GM21381 (cell line): ENCODE data around the gene MEI1.

Experiments used
- ATAC-seq: cut with Tn5 transposase; IDR thresholded peaks from one replicate; pipeline ENCODE4 v1.9.1; 2021; ENCODE audit warnings: mild to moderate bottlenecking, moderate library complexity; ENCODE audit not compliant: unreplicated experiment

The MEI1 gene

GRCh38 chr22:41779929-41780505 is 80.7 kb downstream of the MEI1 start:
- no peak for ATAC-seq

DNA sequence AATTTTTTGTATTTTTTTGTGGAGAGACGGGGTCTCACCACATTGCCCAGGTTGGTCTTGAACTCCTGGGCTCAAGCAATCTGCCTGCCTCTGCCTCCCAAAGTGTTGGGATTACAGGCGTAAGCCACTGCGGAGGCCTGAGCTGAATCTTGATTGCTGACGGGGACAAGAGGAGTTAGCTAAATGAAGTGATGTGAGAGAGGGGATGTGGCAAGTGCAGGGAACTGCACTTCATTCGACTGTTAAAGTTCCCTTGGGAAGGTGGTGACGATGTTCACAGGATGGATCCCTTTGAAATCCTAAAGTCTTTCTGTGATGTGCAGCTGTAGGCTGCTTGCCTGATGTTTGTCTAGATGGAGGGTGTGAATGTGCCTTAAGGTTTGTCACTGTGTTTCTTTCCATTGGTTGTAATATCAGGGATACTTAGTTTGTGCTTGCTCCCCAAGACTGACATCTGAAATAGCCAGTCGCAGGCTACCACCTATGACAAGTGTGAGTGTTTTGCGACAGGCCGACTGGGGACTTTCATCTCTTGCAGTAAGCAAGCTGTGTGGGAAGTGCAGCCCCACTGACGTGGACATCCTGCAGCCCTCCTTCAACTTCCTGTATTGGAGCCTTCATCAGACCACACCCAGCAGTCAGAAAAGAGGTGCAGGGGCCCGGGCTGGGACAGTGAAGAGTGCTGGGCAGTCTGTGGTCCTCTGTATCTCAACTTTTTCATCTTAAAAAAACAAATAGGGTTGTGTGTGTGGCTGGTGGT is 81.6 kb downstream of the MEI1 start:
- ATAC-seq: peak; percentile 88

GRCh38 chr22:41781507-41781906 is 82.2 kb downstream of the MEI1 start:
- ATAC-seq: peak; percentile 13

DNA sequence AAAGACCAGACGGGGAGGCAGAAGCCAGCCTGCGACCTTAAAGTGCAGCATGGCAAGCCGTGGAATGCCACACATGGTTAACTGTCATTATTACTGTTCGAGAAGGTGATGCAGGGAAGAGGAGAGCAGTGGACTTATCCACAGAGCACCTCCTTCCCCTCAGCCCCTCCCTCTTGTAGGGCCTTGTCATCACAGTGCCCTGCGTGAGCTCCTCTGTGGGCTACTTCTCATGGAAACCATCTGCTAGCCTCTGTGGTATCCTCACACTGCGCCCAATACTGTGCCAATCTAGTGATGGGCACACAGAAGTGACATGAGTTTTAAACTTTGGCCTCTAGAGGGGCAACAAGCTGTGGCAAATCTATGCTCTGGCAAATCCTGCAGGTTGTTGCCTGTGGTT is 83.0 kb downstream of the MEI1 start:
- no peak for ATAC-seq

DNA sequence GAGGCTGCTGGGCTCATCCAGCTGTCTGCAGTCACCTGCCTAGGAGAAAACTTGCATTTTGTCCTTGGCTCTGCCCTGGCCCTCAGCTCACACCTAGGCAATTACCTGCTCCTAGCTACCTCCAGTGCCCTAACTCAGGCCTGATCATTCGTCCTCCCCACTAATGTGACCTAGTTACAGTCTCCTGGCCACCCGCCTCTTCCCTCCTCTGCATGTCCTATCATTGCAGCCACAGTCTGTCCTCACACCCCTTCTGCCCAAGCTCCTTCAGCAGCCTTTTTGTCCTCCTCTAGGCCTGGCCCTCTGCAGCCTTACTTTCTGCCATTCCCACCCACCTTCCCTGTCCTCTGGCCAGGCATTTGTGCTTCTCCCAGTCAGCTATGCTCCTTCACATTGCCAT is 83.4 kb downstream of the MEI1 start:
- ATAC-seq: no peak

DNA sequence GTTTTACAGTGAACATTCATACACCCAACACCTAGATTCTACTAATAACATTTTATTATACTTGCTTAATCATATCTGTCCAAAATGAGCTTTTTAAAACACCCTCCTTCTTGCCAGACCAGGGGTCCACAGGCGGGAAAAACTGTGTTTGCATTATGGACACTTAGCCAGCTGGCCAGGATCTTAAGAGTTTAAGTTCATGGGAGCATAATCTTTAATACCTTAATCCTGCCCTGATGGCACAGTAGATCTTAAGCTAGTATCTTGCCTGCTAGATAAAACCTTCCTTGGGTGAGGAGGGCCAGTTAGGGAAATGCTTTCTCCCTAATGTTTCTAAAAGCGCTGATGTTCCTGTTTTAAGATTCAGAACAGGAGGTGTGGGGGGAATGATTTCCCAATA is 88.0 kb downstream of the MEI1 start:
- ATAC-seq: no peak

- ATAC-seq: no peak
Measured at GRCh38 chr22:41793871-41794270, 94.6 kb downstream of the MEI1 start.

DNA sequence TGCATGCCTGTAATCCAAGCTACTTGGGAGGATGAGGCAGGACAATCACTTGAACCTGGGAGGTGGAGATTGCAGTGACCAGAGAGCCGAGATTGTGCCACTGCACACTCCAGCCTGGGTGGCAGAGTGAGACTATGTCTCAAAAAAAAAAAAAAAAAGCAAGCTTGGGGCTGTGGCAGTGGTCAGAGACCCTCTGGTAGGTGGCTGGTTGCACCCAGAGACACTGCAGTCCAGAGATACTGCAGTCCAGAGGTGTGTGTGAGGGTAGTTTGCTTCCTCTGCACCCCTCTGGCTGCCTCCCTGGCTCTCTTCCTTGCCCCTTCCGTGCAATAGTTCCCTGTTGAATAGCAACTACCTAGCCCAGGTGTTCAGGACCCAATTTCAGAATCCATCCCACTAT is 99.4 kb downstream of the MEI1 start:
- ATAC-seq: no peak

DNA sequence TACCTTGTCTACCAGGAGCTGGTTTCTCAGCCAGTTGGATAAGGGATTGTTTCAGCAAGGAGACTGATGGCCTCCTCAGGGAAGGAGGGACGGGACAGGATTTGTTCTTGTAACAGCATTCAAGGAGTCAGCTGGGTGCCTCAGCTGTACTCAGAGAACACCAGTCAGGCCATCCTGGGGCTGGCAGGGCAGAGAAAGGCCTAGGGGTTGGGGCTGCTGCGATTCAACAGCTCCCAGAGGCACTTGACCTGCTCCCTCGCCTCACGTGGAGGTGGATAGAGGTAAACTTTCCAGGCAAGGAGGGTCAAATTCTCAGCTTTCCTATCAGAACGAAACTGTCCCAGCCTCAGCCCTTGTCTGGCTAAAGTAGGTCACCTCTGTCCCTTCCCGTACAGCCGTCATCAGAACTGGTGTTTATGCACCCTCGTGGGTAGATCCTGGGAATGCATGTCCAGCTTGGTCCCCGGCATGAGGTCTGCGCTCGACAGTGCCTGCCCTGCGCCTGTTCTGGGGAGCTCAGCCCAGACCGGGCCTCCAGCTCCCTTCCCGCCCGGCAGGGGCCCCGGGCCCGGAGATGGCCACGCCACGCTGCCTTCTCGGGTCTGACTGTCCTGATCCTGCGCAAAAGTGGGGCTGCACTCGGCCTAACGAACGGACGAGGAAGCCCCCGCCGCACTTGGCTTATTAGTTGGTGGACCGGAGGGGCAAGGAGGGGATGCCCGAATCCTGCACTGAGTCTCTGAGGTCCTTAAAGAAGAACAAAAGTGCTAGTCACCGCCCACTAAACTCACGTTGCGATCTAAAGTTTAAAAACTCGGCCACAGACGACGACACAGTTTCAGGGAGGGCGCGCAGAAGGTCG is 100.4 kb downstream of the MEI1 start:
- peak; percentile 3 for ATAC-seq

DNA sequence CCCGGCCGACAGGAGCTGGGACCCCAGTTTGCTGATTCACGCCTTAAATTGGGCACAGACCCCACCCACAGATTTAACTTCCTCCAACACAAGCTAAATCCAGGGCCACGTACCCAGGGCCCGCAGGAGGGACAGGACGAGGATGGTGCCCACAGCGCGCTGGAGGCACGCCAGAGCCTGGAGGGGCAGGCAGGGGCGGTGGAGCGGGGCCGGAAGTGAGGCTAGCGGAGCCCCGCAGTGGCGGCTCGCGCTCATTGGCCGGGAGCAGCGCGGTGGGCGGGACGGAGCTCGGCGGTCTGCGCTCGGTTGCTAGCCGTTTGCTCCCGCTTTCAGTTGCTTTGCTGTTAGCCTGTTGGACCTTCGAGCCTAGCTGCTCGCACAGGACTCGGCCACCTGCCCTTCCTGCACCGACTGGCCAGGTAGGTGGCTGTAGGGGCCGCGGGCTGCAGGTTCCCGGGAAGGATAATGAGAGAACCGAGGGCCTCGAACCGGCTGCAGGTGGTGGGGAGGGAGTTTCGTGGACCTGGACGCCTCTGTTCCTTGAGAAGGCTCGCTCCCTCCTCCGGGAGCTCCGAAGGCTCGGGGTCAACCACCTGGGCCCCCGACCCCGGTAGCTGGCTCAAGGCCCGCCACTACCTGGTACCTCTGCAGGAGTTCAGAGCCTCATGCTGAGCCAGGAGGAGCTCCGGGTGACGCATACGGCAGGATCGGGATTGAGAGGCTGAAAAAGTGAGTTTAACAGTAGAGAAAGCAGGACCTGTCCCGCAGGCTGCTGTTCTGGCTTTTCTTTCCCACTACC is 101.2 kb downstream of the MEI1 start, which contains the start of gene CCDC134:
Gene CCDC134 (plus strand): TSS at position 332 of the 799 bp plus-strand sequence. CDS start 8,212 bp downstream, outside the sequence.
- ATAC-seq: peak; percentile 89

- ATAC-seq: no peak
Measured at GRCh38 chr22:41801147-41801819, 102.0 kb downstream of the MEI1 start.

GRCh38 chr22:41801886-41802285 is 102.6 kb downstream of the MEI1 start:
- ATAC-seq: no peak

GRCh38 chr22:41805639-41806038 is 106.3 kb downstream of the MEI1 start:
- no peak for ATAC-seq

DNA sequence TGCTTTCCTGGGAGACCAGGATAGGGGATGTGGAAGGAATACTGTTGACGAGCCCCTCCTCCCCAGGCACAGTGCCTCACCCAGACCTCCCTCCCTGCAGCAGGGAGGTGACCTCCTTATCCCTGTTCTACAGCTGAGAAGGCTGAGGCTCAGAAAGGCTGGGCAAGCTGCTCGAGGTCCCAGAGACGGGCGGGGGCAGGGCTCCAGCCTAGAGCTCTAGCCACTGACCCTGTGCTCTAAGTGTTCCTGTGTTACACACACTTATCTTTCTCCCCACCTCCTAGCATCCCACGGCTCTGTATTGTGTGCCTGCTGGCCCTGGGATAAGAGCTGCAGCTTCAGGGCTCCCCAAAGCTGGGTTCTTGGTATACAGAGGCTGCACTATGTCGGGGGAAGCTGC is 109.1 kb downstream of the MEI1 start:
- no peak for ATAC-seq

DNA sequence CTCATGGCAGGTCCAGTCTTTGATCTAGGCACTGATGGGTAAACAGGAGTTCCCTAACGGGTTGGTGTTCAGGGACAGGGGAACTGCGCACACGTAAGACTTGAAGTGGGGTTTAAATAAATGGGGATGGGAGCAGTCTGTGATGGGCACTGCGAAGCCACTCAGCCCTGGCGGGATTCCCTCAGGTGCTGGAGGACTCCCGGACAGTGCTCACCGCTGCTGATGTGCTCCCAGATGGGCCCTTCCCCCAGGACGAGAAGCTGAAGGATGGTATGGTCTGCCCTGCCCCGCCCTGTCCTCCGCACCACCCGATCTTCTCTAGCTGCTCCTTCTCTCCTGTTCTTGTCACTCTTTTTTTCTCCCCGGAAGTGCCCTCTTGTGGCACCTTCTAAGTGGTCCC is 110.7 kb downstream of the MEI1 start:
- no peak for ATAC-seq

DNA sequence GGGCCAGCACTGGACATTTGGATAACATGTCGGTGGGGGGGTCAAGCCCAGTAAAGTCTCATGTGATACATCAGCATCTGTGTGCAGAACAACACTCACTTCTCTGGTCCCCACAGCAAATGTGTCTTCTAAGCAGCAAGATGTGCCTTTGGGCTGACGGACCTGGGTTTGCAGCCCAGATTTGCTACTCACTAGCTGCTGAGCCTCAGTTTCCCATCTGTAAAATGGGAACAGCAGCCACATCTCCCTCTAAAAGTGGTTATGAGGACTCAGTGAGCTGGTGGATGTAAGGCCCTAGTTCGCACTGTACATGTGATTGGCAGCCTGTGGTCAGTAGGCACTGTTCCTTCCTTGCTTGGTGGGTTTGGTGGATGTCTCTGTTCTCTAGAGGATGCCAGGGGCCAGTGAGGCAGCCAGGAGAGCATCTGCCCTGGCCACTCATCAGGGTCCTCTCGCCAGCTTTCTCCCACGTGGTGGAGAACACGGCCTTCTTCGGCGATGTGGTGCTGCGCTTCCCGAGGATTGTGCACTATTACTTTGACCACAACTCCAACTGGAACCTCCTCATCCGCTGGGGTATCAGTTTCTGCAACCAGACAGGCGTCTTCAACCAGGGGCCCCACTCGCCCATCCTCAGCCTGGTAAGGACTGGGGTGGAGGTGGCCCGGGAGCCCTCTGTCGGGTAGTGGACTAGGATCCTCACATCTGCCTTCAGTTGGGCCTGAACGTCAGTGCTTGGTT is 113.7 kb downstream of the MEI1 start:
- ATAC-seq: no peak

GRCh38 chr22:41813726-41814410 is 114.6 kb downstream of the MEI1 start:
- ATAC-seq: no peak

- ATAC-seq: no peak
Measured at GRCh38 chr22:41815716-41816115, 116.4 kb downstream of the MEI1 start.

DNA sequence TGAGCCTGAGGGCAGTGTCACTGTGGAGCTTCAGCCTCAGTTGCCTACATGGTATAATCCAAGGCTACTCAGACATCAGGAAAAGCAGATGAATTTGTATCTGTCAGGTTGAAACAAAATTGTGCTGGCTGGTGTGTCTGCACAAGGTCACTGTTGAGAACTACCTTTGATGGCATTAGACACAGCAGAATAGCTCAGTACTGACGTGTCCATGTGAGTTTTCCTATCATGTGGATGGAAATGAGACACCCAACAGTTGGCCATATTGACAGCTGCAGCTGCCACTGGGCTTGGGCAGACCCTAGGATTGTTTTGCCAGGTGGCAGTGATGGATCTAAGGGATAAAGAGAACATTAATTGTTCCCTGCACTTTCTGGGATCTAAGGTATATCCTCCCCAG is 116.9 kb downstream of the MEI1 start:
- no peak for ATAC-seq
